GM23338 (cell line): Measurements from ENCODE around the gene MORN4.

ENCODE experiments used
- CREB1 ChIP-seq: fragments of 250-450 bp; sonication (Bioruptor Pico); IDR thresholded peaks from 2 replicates; pipeline ENCODE4 v1.5.0; 2020; ENCODE audit warnings: low read depth, mild to moderate bottlenecking, moderate library complexity
- EZH2 ChIP-seq: fragments of 200-600 bp; sonication (generic); IDR thresholded peaks from one replicate; pipeline ENCODE4 v1.8.0; 2017; ENCODE audit warnings: antibody characterized with exemption, mild to moderate bottlenecking, low read depth; ENCODE audit not compliant: unreplicated experiment
- EZH2phosphoT487 ChIP-seq: fragments of 200-600 bp; sonication (generic); IDR thresholded peaks from one replicate; pipeline ENCODE4 v1.8.1; 2018; ENCODE audit warnings: antibody characterized with exemption; ENCODE audit not compliant: unreplicated experiment
- JUNB ChIP-seq: IDR thresholded peaks from one replicate; pipeline ENCODE4 v1.6.1; 2016; ENCODE audit warnings: antibody characterized with exemption; ENCODE audit not compliant: unreplicated experiment
- NANOG ChIP-seq: IDR thresholded peaks from 2 replicates; pipeline ENCODE4 v1.6.1; 2016; ENCODE audit warnings: antibody characterized with exemption, borderline replicate concordance
- POLR2AphosphoS5 ChIP-seq: IDR thresholded peaks from 2 replicates; pipeline ENCODE4 v1.6.1; 2016; ENCODE audit warnings: antibody characterized with exemption, low read depth
- STAT1 ChIP-seq: IDR thresholded peaks from one replicate; pipeline ENCODE4 v1.6.1; 2016; ENCODE audit warnings: antibody characterized with exemption; ENCODE audit not compliant: unreplicated experiment
- ZNF114 ChIP-seq: fragments of 250-450 bp; sonication (Bioruptor Pico); IDR thresholded peaks from 2 replicates; pipeline ENCODE4 v1.5.0; 2020; ENCODE audit warnings: mild to moderate bottlenecking, moderate library complexity
- ZNF331 ChIP-seq: fragments of 250-450 bp; sonication (Bioruptor Pico); IDR thresholded peaks from 2 replicates; pipeline ENCODE4 v1.5.0; 2020; ENCODE audit warnings: low read depth, mild to moderate bottlenecking, moderate library complexity
- TF ChIP-seq, protein P1 (sequence below), 2 experiments: fragments of 200-600 bp in 1 of 2; sonication (generic) in 1 of 2; conservative IDR thresholded peaks; 2 replicates each; pipeline versions ENCODE4 v1.5.1 to v1.6.1; 2016 to 2017; ENCODE audit warnings: antibody characterized with exemption in 2 of 2, low read depth in 2 of 2, mild to moderate bottlenecking in 2 of 2, moderate library complexity in 1 of 2
- TF ChIP-seq, protein P2 (sequence below): IDR thresholded peaks from one replicate; pipeline ENCODE4 v1.6.1; 2018; ENCODE audit warnings: antibody characterized with exemption; ENCODE audit not compliant: unreplicated experiment
- TF ChIP-seq, protein P3 (sequence below): IDR thresholded peaks from 2 replicates; pipeline ENCODE4 v1.6.1; 2016; ENCODE audit warnings: antibody characterized with exemption
- TF ChIP-seq, protein P4 (sequence below): fragments of 250-450 bp; sonication (Bioruptor Pico); IDR thresholded peaks from 2 replicates; pipeline ENCODE4 v1.5.0; 2020; ENCODE audit warnings: mild to moderate bottlenecking, moderate library complexity

DNA sequence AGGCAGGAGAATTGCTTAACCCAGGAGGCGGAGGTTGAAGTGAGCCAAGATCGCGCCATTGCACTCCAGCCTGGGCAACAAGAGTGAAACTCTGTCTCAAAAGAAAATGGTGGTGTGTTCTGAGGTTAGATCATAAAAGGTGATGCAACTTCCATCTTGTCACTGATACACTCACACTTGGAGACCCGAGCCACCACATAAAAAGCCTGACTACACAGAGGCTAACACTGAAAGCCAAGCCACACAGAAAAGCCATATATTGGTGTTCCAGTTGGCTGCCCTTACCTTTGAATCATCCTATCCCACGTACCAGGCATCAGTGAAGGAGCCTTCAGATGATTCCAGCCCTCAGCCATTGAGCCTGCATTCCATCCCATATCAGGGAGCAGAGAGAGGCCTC, 4.0 kb downstream of the MORN4 start:
- TF ChIP-seq POLR2AphosphoS5, result no peak
- TF ChIP-seq, protein P1, sequence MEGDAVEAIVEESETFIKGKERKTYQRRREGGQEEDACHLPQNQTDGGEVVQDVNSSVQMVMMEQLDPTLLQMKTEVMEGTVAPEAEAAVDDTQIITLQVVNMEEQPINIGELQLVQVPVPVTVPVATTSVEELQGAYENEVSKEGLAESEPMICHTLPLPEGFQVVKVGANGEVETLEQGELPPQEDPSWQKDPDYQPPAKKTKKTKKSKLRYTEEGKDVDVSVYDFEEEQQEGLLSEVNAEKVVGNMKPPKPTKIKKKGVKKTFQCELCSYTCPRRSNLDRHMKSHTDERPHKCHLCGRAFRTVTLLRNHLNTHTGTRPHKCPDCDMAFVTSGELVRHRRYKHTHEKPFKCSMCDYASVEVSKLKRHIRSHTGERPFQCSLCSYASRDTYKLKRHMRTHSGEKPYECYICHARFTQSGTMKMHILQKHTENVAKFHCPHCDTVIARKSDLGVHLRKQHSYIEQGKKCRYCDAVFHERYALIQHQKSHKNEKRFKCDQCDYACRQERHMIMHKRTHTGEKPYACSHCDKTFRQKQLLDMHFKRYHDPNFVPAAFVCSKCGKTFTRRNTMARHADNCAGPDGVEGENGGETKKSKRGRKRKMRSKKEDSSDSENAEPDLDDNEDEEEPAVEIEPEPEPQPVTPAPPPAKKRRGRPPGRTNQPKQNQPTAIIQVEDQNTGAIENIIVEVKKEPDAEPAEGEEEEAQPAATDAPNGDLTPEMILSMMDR (conservative IDR thresholded peaks at IDR 0.05; ENCODE audit: low read depth in 2 of 2), result no peak
- TF ChIP-seq, protein P2, sequence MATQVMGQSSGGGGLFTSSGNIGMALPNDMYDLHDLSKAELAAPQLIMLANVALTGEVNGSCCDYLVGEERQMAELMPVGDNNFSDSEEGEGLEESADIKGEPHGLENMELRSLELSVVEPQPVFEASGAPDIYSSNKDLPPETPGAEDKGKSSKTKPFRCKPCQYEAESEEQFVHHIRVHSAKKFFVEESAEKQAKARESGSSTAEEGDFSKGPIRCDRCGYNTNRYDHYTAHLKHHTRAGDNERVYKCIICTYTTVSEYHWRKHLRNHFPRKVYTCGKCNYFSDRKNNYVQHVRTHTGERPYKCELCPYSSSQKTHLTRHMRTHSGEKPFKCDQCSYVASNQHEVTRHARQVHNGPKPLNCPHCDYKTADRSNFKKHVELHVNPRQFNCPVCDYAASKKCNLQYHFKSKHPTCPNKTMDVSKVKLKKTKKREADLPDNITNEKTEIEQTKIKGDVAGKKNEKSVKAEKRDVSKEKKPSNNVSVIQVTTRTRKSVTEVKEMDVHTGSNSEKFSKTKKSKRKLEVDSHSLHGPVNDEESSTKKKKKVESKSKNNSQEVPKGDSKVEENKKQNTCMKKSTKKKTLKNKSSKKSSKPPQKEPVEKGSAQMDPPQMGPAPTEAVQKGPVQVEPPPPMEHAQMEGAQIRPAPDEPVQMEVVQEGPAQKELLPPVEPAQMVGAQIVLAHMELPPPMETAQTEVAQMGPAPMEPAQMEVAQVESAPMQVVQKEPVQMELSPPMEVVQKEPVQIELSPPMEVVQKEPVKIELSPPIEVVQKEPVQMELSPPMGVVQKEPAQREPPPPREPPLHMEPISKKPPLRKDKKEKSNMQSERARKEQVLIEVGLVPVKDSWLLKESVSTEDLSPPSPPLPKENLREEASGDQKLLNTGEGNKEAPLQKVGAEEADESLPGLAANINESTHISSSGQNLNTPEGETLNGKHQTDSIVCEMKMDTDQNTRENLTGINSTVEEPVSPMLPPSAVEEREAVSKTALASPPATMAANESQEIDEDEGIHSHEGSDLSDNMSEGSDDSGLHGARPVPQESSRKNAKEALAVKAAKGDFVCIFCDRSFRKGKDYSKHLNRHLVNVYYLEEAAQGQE, result no peak
- TF ChIP-seq EZH2, result no peak
- TF ChIP-seq CREB1 (CRISPR knock-in tag), result no peak
- no peak for TF ChIP-seq EZH2phosphoT487
- TF ChIP-seq JUNB, result no peak
- TF ChIP-seq ZNF331 (CRISPR knock-in tag), result no peak
- no peak for TF ChIP-seq NANOG
- no peak for TF ChIP-seq ZNF114 (CRISPR knock-in tag)
- TF ChIP-seq, protein P3, sequence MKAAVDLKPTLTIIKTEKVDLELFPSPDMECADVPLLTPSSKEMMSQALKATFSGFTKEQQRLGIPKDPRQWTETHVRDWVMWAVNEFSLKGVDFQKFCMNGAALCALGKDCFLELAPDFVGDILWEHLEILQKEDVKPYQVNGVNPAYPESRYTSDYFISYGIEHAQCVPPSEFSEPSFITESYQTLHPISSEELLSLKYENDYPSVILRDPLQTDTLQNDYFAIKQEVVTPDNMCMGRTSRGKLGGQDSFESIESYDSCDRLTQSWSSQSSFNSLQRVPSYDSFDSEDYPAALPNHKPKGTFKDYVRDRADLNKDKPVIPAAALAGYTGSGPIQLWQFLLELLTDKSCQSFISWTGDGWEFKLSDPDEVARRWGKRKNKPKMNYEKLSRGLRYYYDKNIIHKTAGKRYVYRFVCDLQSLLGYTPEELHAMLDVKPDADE, result no peak
- TF ChIP-seq STAT1, result no peak
- TF ChIP-seq, protein P4, sequence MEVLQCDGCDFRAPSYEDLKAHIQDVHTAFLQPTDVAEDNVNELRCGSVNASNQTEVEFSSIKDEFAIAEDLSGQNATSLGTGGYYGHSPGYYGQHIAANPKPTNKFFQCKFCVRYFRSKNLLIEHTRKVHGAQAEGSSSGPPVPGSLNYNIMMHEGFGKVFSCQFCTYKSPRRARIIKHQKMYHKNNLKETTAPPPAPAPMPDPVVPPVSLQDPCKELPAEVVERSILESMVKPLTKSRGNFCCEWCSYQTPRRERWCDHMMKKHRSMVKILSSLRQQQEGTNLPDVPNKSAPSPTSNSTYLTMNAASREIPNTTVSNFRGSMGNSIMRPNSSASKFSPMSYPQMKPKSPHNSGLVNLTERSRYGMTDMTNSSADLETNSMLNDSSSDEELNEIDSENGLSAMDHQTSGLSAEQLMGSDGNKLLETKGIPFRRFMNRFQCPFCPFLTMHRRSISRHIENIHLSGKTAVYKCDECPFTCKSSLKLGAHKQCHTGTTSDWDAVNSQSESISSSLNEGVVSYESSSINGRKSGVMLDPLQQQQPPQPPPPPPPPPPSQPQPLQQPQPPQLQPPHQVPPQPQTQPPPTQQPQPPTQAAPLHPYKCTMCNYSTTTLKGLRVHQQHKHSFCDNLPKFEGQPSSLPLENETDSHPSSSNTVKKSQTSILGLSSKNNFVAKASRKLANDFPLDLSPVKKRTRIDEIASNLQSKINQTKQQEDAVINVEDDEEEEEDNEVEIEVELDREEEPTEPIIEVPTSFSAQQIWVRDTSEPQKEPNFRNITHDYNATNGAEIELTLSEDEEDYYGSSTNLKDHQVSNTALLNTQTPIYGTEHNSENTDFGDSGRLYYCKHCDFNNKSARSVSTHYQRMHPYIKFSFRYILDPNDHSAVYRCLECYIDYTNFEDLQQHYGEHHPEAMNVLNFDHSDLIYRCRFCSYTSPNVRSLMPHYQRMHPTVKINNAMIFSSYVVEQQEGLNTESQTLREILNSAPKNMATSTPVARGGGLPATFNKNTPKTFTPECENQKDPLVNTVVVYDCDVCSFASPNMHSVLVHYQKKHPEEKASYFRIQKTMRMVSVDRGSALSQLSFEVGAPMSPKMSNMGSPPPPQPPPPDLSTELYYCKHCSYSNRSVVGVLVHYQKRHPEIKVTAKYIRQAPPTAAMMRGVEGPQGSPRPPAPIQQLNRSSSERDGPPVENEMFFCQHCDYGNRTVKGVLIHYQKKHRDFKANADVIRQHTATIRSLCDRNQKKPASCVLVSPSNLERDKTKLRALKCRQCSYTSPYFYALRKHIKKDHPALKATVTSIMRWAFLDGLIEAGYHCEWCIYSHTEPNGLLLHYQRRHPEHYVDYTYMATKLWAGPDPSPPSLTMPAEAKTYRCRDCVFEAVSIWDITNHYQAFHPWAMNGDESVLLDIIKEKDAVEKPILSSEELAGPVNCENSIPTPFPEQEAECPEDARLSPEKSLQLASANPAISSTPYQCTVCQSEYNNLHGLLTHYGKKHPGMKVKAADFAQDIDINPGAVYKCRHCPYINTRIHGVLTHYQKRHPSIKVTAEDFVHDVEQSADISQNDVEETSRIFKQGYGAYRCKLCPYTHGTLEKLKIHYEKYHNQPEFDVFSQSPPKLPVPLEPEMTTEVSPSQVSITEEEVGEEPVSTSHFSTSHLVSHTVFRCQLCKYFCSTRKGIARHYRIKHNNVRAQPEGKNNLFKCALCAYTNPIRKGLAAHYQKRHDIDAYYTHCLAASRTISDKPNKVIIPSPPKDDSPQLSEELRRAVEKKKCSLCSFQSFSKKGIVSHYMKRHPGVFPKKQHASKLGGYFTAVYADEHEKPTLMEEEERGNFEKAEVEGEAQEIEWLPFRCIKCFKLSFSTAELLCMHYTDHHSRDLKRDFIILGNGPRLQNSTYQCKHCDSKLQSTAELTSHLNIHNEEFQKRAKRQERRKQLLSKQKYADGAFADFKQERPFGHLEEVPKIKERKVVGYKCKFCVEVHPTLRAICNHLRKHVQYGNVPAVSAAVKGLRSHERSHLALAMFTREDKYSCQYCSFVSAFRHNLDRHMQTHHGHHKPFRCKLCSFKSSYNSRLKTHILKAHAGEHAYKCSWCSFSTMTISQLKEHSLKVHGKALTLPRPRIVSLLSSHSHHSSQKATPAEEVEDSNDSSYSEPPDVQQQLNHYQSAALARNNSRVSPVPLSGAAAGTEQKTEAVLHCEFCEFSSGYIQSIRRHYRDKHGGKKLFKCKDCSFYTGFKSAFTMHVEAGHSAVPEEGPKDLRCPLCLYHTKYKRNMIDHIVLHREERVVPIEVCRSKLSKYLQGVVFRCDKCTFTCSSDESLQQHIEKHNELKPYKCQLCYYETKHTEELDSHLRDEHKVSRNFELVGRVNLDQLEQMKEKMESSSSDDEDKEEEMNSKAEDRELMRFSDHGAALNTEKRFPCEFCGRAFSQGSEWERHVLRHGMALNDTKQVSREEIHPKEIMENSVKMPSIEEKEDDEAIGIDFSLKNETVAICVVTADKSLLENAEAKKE (CRISPR knock-in tag), result no peak
